GM21825 (cell line): ENCODE data around the gene TM2D3.

ENCODE experiments used
- ATAC-seq: cut with Tn5 transposase; IDR thresholded peaks from one replicate; pipeline ENCODE4 v1.9.1; 2021; ENCODE audit warnings: mild to moderate bottlenecking, moderate library complexity; ENCODE audit not compliant: unreplicated experiment

The TM2D3 gene

DNA sequence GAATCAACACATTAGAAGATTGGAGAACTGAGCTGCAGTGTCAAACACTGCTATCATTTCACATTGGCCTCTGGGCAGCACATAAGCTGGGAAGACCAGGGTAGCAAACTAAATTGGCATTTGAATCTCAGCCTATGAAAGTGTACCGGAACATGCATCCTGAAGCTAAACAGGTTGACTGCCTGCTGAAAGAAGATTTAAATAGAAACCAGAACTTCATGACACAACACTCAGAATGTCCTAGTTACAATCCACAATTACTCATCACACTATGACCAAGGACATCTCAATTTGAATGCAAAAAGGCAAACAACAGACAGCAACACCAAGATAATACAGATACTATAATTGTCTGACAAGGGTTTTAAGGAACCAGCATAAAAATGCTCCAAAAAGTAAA, 26.2 kb downstream of the TM2D3 start:
- ATAC-seq = no peak

DNA sequence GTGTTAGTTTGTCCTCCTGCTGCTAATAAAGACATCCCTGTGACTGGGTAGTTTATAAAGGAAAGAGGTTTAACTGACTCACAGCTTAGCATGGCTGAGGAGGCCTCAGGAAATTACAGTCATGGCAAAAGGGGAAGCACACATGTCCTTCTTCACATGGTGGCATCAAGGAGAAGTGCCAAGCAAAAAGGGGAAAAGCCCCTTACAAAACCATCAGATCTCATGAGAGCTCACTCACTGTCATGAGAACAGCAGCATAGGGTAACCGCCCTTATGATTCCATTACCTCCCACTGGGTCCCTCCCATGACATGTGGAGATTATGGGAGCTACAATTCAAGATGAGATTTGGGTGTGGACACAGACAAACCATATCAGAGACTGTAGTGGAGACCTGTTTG, 27.0 kb downstream of the TM2D3 start:
- ATAC-seq = no peak

DNA sequence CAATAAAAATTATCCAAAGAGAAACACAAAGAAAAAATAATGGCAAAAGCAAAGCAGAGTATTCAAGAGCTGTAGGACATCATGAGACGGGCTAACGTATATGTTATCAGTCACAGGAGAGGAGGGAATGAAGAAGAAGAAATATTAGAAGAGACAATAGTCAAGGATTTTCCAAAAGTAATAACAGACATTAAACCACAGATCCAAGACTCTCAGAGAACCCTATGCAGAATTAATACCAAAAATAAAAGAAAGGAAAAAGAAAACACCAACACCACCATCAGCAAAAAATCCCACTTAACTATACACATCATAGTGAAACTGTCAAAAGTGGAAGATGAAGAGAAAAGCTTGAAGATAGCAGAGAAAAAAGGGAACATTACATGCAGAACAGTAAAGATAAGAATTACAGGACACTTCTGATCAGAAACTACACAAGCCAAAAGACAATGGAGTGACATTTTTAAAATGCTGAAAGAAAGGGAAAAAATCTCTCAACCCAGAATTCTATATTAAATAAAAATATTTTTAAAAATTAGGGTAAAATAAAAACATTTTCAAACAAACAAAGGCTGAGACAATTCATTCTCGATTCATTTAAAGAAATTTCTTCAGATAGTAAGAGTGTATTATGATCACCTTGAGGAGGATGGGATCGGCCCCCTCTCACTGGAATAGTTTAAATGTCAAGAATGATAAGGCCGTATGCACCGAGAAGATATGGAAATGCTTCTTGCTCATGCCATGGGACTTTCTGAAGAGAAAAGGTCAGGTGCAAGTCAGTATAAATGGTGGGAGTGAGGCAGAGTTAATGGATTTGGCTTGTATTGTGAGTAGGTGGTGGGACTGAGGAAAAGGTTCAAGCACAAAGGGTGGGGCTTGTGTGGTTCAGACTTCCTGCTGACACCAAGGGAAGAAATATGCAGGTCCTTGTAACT, 28.5 kb downstream of the TM2D3 start:
- no peak for ATAC-seq

DNA sequence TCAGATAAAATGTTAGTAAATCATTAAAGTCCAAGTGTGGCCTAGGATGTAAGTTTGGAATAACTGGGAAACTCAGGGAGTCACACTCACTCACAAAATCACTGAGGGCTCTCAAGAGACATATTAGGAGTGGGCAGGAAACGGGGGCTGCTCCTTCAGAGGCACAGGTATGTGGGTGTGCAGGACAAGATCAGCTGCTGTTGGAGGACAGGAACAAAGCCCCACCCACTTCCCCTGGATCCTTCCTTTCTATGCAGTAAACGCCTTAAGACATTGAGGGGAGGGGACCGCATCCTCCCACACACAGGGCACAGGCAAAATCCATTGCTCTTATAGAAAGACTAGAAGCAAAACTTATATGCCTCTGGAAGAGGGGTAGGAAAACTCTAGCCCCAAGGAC, 30.2 kb downstream of the TM2D3 start:
- ATAC-seq = no peak

DNA sequence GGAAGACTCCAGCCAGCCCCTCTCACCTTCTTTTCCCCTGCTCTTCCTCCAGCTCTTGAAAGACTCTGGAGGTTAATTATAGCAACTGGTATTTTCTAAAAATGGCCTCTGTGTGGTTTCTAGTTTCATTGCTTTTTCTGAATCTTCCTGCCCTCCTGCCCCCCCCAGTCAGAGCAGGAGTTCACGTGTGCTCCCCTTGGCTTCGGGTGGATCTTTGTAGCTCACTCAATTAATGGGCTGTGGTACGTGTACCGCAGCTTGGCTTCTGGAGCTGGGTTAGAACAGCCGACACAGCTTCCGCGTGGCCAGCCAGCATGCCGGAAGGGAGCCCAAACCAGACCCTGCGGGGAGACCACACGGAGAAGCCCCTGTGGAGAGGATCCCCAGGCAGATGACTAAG, 31.5 kb downstream of the TM2D3 start:
- no peak for ATAC-seq

DNA sequence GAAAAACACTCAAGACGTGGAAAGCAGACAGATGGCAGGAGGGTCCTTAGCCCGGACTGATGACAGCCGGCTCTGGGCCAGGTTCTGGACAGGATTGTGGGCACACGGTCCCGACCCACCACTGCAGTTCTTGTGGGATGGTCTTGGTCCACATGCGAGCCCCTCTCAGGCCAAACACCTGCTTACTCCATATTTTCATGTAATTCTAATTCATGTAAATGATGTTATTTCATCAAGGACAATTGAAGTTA, 32.6 kb downstream of the TM2D3 start:
- no peak for ATAC-seq

DNA sequence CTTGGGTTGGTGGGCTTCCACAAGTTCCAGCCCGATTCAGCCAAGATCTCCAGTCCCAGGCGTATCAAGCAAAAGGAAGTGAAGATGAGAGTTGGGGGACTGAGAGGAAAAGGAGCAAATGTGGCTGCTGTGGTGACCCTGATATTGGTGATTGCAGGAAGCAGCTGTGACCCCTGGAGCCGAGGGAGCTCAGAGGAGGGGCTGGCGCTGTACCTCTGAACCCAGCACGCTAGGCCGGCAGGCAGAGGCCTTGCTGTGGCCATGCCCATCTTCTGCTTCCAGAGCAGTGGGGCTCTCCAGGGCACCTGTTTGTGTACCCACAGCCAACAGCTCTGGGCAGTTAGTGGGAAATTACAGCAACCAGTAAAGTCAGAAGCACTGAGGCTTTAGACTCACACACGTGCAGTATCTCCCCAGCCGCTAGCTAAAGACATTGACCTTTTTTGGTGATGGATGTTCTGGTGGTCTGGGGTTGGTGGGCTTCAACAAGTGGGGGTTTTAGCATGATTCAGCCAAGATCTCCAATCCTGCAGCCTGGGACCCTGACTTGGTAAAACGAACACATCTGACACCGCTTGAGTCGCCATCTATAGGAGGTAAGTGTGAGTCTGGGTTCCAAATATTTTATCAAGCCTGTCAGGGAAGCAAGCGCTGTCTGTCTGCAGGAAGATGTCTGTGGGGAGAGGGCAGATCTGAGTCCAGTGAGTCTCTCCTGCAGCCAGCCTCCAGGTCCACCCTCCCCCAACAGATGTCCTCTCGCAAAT, 33.1 kb downstream of the TM2D3 start:
- no peak for ATAC-seq

DNA sequence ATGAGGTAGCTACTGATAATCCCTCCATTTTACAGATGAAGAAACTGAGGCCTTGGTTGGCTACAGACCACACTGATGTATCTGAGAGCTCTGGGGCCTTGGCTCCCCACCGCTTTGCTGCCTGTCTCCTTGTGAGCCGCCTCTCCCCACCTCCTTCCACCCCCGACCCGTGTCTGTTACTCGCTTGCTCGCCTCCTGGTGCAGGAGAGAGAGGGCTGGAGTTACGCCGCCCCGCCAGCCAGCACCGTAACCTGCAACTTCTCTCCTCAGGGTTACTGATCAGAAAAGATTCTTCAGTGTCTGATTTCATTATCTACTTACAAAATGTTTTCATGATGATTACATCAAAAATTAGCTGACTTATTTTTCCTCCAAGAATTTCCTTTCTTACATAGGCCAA, 34.1 kb downstream of the TM2D3 start:
- no peak for ATAC-seq

DNA sequence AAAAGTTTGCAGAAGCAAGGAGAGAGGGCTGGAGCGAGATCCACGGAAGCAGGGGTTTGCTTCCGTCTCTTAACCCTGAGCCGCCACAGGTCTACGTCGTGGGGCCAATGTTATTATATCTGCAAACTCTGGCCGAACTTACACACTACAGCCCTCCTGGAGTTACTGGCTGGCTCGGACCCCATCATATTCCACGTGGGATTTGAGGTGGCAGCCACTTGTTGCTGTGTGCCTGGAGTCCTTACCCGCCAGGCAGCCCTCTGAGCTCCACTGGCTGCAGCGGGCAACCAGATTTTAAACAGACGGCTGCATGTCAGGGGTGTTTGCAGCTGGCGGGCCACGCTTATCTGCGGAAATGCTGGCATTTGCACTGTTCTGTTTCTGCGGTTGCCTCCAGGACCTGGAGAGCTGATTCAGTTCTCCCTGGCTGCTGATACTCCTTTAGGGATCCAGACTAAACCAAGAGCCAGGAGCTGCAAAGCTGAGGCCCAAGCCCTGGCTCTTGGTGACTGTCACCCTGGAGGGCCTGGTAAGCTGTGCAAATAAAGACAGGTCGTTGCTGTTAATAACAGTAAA, 34.7 kb downstream of the TM2D3 start:
- no peak for ATAC-seq

DNA sequence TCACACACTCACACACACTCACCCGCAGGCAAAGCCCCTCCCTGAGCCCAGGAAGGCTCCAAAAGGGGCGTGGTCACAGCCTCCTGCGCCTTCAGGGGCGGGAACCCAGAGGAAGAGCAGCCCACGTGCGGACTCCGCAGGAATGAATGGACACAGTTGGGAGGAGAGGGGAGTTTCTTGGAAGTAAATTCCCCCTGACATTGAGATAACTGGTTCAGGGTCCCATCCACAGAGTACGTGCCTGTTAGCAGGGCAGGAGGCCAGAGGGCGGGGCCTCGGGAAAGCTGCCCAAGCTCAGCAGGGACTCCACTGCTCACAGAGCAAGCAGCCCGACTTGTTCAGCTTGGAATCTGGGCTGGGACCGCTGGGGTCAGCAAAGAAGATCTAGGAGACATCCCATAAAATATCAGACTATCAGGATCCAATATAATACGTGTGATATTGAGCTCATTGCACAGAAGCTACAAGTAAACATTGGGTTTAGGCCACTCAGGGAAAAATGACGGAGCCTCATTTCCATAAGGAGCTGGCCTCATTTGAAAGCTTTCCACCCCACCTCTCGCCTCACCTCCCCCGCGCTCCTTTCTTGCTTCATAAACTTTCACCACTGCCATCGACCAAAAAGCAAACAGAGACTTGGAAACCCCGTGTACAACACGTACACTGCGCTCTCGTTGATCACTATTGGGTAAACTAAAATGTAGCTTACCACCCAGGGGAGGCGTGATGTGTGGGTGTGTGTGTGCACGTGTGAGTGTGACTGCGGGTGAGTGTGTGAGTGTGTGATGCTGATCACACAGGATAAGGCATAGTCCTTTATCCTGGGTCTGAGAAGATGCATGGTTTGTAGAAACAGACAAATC, 36.0 kb downstream of the TM2D3 start:
- no peak for ATAC-seq

DNA sequence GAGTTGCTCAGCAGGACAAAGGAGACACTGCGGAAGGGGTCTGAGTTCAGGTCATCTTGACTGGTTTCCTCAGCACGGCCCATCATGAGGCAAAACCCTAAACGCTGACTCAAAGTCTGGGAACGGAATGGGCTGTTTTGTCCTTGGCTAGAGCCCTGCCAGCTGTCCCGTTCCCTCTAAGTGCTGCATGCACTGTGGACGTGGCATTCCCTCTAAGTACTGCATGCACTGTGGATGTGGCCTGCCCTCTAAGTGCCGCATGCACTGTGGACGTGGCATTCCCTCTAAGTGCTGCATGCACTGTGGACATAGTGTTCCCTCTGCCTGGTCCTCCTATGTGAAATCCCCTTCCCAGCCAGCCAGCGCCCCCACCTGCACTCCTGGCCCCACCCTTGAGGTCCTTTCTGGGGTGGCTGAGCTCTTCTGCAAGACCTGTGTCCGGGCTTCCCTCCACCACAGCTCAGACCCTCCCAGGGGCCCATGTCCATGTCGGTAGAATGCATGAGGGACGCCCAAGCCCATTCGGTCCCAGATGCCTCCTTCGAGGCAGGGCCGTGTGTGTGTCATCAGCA, 36.7 kb downstream of the TM2D3 start:
- no peak for ATAC-seq

DNA sequence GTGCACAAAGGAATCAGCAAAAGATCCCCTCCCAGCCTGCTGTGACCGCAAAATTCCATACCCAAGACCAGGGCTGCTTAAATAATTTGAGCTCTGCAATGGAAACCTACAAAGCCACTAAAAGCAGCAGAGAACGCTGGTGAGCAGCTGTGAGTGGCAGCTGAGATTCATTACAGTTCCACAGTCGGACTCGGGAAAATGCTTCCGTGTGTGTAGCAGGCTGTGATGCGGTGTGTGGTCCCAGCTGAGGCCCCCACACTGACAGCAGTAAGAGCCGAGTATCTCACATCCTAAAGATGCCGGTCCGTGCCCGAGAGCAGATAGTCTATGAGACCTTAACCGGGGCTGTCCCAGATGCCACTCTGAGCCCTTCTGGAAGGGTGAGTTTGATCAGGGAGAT, 37.4 kb downstream of the TM2D3 start:
- ATAC-seq = no peak

DNA sequence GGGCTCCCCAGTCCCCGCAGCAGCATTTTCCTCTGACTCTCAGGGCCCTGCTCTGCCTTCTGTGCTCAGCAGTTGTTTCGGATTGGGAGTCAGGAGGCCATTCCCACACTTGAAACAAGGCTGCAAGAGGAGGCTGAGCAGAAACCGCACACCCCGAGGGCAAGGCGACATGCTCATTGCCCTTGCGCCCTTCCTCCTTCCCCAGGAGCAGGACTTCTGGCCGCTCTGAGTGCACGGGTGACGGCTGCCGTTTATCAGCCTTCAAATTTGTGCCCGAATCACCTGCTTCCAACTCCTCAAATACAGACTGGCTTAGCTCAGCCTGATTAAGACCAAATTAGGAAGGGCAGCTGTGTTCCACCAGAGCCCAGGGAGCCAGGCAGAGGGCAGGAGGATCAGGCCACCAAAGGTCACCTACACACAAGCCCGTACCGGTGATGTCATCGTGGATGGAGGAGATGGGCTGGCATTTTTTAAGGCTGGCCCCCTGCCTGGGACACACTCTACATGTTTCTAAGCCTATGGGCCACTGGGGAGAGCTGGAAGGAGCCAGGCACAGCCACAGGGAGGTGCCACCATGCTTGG, 38.1 kb downstream of the TM2D3 start:
- no peak for ATAC-seq

DNA sequence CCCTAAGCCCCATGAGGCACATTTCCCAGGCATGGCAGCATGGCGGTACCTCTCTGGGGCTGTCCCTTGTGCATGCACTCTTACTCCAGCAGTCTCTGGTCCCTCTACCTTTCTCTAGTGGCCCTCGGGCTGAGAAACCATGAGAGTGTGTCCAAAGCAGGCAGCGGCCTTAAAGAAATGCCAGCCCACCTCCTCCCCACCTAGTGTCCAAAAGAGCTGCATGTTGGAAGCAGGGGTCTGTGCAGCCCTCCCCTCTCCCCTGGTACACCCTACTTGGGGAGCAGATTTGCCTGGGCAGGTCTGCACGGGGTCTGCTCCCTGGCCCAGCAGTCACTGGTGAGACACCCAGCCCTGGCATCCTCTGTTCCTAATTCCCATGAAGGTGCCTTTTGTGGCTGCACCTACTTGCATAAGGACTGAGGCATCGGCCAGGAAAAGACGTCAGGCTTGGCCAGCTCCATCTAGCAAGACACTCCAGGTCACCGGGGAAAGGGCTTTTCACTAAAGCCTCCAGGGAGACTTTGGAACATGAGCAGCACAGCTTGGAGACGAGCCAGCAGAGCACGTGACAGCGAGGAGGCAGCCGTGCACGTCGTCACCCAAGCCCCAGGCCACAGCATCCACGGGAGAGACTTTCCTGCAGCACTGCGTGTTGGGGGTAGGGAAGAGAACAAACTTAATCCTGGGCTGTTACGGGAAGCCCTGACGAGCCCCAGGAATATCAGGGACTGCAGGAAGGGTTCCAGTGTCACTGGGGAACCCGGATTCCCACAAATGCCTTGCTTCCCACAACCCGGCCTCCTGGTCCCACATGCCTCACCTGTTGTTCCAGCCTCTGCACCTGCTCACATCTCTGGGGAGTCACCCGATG, 38.8 kb downstream of the TM2D3 start:
- ATAC-seq = no peak

DNA sequence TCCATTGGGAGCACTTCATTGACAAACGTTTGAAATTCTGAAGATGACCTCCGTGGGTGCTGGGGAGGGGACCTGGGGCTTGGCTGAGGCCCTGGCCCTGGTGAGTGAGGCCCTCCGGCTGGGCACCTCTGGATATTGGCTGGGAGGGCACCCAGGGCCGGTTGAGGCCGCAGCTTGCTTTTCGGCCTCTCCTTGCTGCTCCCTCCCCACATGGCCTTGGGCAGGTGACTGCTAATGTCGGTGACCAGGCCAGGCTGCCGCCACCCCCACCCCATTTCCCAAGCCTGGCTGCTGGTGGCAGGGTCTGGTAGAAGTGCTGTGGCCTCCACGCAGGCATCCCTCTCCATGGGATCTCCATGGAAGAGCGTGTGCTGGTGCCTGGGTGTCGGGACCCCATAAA, 39.5 kb downstream of the TM2D3 start:
- ATAC-seq = no peak

DNA sequence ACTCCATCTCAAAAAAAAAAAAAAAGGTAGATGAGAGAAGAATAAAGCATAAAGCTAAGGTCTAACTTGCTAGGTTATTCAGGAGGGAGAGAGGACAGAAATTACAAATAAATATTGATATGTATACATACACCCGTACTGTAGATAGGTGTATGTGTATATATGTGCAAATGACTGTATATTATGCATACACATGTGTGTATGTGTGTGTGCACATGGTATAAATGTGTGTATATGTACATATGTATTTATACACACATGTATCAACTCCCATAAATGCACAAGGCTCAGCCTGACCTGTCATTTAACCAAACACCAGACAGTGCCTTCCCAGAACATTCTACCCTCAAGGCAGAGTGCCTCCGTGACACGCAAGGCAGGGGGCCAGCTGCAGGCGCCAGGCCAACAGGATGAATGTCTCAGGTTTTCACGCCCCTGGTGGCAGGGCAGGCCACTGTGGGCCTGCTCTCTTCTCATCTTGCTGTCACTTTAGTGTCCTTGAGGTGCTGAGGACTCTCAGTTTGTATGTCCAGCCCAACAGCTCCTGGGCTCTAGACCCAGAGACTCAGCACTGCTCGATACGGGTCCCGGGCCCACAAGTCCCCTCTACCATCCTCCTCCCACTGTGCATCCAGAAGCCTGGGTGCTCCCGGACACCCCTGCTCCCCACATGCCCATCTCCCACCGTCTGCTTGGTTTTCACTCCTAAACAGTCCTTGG, 40.4 kb downstream of the TM2D3 start:
- no peak for ATAC-seq

DNA sequence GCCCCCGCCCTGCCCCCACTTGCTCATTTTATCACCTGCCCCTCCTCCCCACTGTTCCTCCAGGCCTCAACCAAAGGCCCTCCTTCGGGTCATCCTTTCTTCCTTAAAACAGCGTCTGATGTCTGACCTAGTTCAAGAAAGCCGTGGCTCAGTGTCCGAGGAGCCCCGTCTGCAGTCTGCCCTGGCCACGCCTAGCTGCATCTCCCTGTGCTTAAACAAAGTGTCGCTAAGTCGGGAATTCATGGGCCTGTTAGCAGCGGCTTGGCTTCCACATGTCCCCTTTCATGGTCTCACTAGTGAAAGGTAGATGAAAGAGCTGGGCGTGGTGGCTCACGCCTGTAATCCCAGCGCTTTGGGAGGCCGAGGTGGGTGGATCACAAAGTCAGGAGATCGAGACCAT, 41.2 kb downstream of the TM2D3 start:
- ATAC-seq = no peak

DNA sequence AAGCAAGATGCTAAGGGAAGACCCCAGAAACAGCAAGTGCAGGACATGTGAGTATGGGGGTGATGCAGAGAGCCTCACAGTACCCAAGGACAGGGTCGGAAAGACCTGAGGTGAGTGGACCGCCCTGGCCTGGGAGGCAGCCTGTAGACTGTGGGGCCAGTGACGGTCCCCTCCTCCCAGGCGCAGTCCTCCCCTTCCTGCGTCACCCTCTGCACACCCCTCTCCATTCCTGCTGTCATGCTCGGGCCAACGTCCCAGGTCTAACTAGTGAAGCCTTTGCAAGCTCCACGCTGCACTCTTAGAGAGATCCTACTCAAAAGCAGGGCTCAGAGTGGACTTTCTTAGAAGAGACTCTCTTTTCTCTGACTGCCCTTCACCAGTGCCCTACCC, 41.6 kb downstream of the TM2D3 start:
- no peak for ATAC-seq
